T-helper 9 cell (primary cell): Measurements from ENCODE around the gene GM2A.
"Not testable (repeated sequence)": the region's sequence is repeated elsewhere in the genome, so short reads cannot be mapped to it uniquely, and the experiment has no call there.

Experiments
- DNase-seq: peaks from one replicate; pipeline ENCODE4 v3.0.0-alpha.2; 2020

Gene GM2A

DNA sequence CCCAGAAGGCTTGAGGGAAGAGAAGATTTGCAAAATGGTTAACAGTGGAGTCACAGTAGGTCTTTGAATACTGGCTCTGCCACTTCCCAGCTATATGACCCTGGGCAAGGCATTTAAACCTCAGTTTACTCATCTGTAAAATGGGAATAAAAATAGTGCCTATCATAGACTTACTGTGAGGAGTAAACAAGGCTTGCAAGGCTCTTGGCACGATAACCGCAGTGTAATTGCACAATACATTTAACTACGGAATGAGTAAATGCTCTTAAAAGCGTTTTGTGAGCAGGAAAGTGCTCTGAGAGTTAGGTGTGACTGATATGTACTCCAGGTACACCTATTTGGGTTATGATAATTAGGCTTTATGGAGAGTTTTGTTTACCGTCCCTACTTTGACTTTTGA is 42.2 kb downstream of the GM2A start:
- DNase-seq, result no peak

DNA sequence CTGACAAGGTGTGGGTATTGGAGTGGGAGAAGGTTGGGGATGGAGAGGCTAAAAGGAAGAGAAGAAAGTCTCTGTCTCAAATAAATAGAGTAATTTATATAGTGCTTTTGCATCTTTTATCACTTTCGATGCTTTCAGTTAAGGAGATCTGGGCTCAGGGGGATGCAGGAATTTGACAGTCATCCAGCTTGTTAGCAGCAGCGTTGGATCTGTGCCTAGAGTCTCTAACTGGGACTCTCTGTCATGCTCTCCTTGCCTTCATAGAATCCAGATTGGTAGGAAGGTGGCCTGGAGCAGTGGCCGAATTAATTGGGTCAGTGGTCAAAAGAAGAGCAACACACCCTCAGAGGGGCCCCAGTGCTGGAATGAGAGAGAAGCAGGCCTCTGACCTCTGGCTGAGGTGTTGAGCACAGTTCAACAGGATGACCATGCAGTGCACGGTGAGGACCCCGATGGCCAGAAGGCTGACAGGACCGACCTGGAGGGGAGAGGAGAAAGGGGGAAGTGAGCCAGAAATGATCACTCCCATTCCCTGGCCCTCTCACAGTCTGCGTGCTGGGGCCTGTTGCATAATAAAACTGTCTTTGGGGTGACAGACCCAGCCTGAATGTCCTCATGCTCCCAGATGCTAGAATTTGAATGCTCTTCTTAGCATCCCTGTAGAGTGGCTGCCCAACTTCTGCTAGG is 42.9 kb downstream of the GM2A start:
- no peak for DNase-seq

DNA sequence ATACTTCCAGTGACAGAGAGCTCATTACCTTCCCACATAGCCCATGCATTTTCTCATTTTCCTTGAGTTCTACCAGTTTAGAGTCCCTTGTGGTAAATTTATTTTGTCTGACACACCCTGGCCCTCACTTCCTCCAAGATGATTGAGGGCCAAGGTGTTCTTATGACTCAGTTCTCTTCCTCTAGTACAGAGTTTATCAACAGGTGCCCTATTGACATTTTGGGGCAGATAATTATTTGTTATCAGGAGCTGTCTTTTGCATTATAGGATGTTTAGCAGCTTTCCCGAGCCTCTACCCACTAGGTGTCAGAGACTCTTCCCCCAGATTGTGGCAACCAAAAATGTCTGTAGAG is 43.5 kb downstream of the GM2A start:
- DNase-seq, result no peak

DNA sequence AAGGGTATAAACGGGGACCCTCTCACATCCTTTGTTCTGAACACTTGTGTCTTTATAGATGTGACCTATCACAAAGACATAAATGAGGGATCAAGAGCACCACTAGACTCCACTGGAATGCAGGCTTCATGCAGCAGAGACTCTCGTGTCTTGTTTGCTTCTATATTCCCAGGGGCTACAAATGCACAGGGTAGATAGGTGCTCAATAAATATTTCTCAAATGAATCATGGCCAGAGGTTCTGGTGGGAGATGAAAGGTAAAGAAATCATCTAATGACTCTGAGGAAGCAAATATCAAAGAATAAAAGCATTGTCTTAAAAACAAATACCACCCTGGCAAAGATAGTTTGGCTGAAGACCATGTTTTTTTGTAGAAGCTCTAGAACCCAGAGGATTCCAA is 44.0 kb downstream of the GM2A start:
- no peak for DNase-seq

DNA sequence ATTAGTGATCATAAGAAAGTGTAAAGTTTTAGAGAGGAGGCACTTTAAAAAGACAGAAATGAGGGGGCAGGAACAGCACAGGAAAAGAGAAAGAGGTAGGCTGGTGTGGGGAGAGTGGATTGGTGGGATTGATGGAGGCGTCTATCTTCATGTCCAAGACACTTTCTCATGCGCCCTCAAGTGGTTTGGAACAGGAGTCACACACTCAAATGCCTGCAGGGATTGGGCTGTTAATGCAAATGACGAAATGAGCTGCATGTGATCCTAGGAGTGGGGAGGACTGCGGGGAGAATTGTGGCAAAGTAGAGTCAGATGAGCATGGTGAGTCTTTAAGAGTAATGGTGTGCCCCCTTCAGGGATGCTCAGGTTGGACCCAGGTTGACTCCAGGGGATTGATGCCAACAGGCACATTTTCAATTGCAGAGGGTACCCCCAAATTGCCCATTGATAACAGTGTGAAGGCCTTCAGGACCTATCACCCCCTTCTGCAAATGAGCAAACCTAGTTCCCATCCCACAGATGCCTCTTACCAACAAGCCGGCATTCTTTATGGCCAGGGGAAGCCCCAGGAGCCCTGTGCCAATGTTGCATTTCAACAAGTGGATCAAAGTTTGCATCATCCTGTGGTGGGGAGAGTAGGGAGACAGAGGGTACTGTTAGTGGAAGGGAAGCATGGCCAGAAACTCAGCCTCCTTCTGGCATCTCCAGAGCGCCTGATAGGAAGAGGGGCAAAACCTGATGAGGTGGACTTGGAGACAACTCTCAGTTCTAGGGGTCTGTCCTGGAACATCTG is 45.3 kb downstream of the GM2A start:
- DNase-seq, result no peak

DNA sequence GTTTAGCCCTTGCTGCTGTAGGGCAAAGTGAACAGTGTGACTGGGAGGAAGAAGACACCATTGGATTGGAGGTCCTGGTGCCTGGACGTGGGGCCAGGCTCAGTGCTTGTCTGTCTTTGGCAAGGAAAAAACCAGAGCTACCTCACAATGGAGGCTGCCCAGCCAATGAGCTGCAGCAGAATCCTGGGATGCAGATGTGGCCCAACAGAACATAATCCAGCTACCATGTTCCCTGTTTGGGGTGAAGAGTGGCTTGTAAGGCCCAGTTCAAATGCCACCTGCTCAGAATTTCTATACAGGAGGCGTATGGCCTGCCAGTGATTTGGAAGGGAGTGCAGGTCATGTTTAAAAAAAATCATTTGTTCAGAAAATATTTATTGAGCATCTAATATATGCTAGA is 50.7 kb downstream of the GM2A start, which contains the start of gene SLC36A3:
Gene SLC36A3, minus strand, starts transcription at position 101 of the 400 bp plus-strand sequence. CDS start 412 bp downstream, outside the sequence.
- DNase-seq, result no peak

DNA sequence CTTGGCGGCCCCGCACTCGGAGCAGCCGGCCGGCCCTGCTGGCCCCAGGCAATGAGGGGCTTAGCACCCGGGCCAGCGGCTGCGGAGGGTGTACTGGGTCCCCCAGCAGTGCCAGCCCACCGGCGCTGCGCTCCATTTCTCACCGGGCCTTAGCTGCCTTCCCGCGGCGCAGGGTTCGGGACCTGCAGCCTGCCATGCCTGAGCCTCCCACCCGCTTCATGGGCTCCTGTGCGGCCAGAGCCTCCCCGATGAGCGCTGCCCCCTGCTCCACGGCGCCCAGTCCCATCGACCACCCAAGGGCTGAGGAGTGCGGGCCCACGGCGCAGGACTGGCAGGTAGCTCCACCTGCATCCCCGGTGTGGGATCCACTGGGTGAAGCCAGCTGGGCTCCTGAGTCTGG is 56.3 kb downstream of the GM2A start:
- DNase-seq, result not testable (repeated sequence)

DNA sequence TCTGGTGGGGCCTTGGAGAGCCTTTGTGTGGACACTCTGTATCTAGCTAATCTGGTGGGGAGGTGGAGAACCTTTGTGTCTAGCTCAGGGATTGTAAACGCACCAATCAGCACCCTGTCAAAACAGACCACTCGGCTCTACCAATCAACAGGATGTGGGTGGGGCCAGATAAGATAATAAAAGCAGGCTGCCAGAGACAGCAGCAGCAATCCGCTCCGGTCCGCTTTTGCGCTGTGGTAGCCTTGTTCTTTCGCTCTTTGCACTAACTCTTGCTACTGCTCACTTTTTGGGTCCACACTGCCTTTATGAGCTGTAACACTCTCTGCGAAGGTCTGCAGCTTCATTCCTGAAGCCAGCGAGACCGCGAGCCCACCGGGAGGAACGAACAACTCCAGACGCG is 56.8 kb downstream of the GM2A start:
- DNase-seq, result not testable (repeated sequence)

DNA sequence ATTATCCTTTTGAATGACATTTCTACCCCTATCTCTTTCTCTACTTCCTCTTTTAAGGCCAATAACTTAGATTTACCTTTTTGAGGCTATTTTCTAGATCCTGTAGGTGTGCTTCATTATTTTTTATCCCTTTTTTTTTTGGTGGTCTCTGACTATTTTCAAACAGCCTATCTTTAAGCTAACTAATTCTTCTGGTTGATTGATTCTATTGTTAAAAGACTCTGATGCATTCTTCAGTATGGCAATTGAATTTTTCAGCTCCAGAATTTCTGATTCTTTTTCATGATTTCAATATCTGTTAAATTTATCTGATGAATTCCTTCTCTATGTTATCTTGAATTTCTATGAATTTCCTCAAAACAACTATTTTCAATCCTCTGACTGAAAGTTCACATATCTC is 57.9 kb downstream of the GM2A start:
- no peak for DNase-seq

DNA sequence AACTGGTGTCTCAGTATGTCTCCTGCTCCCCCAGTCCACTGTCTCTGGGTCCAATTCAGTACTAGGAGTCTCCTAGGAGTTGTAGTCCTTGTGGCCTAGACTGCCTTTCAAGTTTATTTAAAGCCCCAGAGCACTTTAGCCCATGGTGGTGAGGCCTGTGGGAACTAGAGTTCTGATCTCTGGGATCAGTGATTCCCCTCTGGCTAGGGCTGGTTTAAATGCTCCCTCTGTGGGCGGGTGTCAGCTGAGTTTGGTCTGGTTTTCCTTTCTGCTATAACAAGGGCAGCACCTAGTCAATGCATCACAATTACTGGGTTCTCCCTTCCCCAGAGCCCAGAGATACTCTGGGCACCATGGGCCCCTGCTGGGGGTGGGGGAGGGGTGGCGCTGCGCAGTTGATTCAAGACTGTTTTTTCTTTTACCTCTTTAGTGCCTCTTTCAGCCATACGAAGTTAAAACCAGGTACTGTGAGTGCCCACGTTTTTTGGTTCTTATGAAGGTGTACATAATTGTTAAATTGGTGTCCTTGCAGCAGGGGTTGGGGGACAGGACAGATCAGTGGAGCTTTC is 59.9 kb downstream of the GM2A start:
- DNase-seq, result no peak

DNA sequence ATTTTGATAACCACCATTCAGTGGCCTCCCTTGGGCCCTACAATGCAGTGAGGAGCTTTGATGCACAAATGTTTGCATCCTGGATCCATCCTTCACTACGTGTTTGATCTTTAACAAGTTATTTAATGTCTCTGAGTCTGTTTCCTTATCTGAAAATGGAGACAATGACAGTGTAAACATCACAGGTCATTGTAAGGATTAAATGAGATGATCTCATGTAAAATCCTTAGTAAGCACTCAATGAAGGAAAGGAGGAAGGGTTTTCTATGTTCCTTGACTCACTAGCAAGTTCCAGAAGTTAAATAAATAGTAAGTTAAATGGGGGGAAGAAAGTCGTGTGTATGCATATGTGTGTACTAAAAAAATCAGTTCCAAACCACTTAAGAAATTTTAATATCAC is 60.4 kb downstream of the GM2A start:
- no peak for DNase-seq

DNA sequence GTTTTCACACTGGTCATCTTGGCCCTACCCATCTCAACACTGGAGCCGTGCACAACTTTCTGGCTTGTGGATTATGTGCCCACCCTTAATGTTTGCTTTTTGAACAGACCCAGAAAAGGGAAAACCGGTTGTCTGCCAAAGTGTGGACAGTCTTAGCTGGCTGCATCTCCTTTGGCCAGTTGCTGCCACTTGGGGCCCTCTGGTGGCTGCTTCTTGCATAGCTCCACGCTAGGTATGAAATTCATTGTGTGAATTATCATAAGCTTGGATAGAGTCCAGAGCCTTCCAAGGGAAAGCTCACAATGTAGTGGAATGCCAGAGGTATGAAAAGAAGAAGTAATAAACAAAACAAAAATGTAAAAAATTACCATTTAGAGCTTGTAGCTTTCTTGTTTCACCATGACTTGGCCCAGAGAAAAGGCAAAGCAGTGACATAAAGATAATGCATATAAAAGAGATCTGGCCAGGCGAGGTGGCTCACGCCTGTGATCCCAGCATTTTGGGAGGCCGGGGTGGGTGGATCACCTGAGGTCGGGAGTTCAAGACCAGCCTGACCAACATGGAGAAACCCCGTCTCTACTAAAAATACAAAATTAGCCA is 63.1 kb downstream of the GM2A start:
- peak; percentile 19 for DNase-seq

DNA sequence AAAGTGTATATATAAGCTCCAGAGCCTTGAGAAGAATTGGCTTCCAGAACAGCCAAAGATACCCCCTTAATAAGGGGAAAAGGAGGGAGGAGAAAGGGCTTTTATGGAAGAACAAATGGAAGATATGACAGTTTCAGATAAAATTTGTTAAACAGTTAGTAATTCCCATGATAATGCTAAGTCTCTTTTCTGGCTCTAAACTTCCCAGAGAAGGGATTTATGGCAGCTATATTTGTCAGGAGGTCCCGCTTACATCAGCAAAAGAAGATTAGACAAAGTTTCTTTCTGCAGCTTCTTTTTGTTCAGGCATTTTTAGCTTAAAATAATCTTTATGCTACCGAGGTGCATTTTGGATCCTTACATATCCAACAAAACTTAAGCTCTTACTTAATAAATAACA is 64.9 kb downstream of the GM2A start:
- DNase-seq, result no peak

DNA sequence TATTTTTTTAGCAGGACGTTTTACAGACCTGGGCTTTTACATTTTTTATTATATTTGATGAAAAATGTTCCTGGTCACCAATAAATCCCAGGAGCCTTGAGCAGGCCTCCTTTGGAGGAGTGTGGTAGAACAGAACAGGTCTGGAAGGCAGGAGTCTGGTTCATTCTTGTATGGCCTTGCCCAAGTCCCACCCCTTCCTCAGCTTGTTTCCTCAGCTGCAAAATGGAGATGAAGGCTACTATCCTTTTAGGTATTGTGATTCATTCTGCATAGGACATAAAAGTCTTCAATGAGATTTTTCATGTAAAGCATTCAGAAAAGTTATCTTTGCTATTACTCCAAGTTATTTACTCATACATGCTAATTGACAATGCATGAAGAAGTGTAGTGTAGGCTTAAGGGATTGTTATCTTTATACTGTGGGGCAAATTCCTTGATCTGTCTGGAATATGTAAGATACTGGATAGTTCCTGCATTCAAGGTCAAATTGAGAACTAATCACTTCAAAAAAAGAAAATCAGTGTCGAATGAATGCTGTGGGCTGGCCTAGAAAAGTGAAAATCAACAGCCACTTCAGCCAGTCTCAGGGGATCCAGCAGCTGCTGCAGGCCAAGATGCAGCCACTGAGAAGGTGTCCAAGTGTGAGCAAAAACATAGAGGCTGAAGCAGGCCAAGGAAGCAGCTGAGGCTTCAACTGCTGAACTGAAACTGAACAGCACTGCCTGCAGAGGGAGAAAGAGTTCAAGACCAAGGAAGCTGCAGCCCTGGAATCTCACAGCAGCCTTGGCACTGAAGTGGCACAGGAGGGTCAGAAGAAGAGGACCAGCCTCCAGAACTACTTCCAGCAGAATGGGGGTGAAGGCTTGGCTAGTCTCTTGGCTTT is 66.1 kb downstream of the GM2A start:
- no peak for DNase-seq
